ENCODE measurements around the gene TRA2B.
"Not testable (repeated sequence)": the region's sequence is repeated elsewhere in the genome, so short reads cannot be mapped to it uniquely, and the experiment has no call there.

Gene TRA2B

GRCh38 chr3:185929192-185930151, 8.3 kb downstream of the TRA2B start:
- no peak for DNase-seq

- DNase-seq, result no peak
These were observed 9.3 kb downstream of the TRA2B start for GRCh38 chr3:185928496-185928895.

- DNase-seq, result no peak
These were observed 10.2 kb downstream of the TRA2B start for GRCh38 chr3:185927501-185928200.

- DNase-seq, result no peak
These were observed 11.4 kb downstream of the TRA2B start for GRCh38 chr3:185926445-185926844.

- no peak for DNase-seq
These were observed 12.5 kb downstream of the TRA2B start for GRCh38 chr3:185925353-185925752.

GRCh38 chr3:185924375-185924774, 13.4 kb downstream of the TRA2B start:
- DNase-seq, result peak in 1 of 56 donors; percentile 3

GRCh38 chr3:185920184-185920583, 17.6 kb downstream of the TRA2B start:
- DNase-seq, result no peak

- DNase-seq, result no peak
These were observed 21.6 kb downstream of the TRA2B start for GRCh38 chr3:185916042-185916833.

GRCh38 chr3:185915642-185916041, 22.2 kb downstream of the TRA2B start:
- DNase-seq, result no peak

- DNase-seq, result no peak
These were observed 22.7 kb downstream of the TRA2B start for GRCh38 chr3:185914911-185915629.

GRCh38 chr3:185912929-185913901, 24.6 kb downstream of the TRA2B start:
- no peak for DNase-seq

GRCh38 chr3:185912512-185912911, 25.3 kb downstream of the TRA2B start:
- DNase-seq, result no peak

- not testable (repeated sequence) for DNase-seq
These were observed 26.8 kb downstream of the TRA2B start for GRCh38 chr3:185911076-185911448.

- not testable (repeated sequence) for DNase-seq
These were observed 27.3 kb downstream of the TRA2B start for GRCh38 chr3:185910322-185911075.

GRCh38 chr3:185909913-185910312, 27.9 kb downstream of the TRA2B start:
- DNase-seq, result not testable (repeated sequence)

GRCh38 chr3:185900228-185900627, 37.6 kb downstream of the TRA2B start:
- peak in 2 of 56 donors; percentile 5 to 51 for DNase-seq

- DNase-seq, result no peak
These were observed 41.2 kb downstream of the TRA2B start for GRCh38 chr3:185896636-185897035.

- no peak for DNase-seq
These were observed 50.7 kb downstream of the TRA2B start for GRCh38 chr3:185887066-185887465.

GRCh38 chr3:185884641-185885040, 53.2 kb downstream of the TRA2B start:
- DNase-seq, result no peak

All from nucleus accumbens (tissue), 56 donors.